H1 (cell line): ENCODE measurements around the gene RASL11B. TPM values are rescaled to one million over a fixed set of nuclear protein-coding genes. Genes with fewer than 3 reads are reported as not detected.

Source experiments
- CTCF ChIA-PET: fragments of 300-600 bp; sonication (Branson Sonifier 250); formaldehyde crosslinking; loops from one replicate; lab custom pipeline; 2021; ENCODE audit not compliant: partially characterized antibody; lab: Charles Lee
- POLR2A ChIA-PET: fragments of 300-600 bp; sonication (Branson Sonifier 250); formaldehyde crosslinking; loops from one replicate; lab custom pipeline; 2021; ENCODE audit warnings: inconsistent platforms; ENCODE audit not compliant: partially characterized antibody; lab: Charles Lee
- DNase-seq, 2 experiments: peaks; one replicate each; pipeline versions ENCODE4 v3.0.0 to v3.0.0-alpha.2; 2010 to 2022; ENCODE audit warnings: low spot score in 2 of 2, low read depth in 1 of 2, mixed read lengths in 1 of 2
- FAIRE-seq: peaks from 2 replicates; lab custom pipeline; 2011; peaks lifted over from hg19 to GRCh38; lab: Jason Lieb, UNC
- H2AFZ ChIP-seq: 2 replicates; pipeline ENCODE4 v1.8.1; 2012; ENCODE audit warnings: low read length, inconsistent platforms
- H2AK5ac ChIP-seq: 2 replicates; pipeline ENCODE4 v1.6.1; 2013; ENCODE audit warnings: low read depth, low read length
- H2BK120ac ChIP-seq: replicated peaks from 2 replicates; pipeline ENCODE3; 2013; ENCODE audit warnings: low read depth, low read length, inconsistent platforms
- H2BK12ac ChIP-seq: 2 replicates; pipeline ENCODE4 v1.6.1; 2013; ENCODE audit warnings: low read depth, low read length
- H2BK15ac ChIP-seq: 2 replicates; pipeline ENCODE4 v1.6.1; 2013; ENCODE audit warnings: low read length
- H2BK20ac ChIP-seq: 2 replicates; pipeline ENCODE4 v1.6.1; 2013; ENCODE audit warnings: low read length
- H2BK5ac ChIP-seq: 2 replicates; pipeline ENCODE4 v1.6.1; 2013; ENCODE audit warnings: low read depth, low read length
- H3K14ac ChIP-seq: 2 replicates; pipeline ENCODE4 v1.6.1; 2013; ENCODE audit warnings: inconsistent platforms; ENCODE audit not compliant: insufficient read length
- H3K18ac ChIP-seq: 2 replicates; pipeline ENCODE4 v1.6.1; 2013; ENCODE audit warnings: low read length; ENCODE audit errors: extremely low read depth
- H3K23ac ChIP-seq: 2 replicates; pipeline ENCODE4 v1.6.1; 2013; ENCODE audit warnings: inconsistent platforms; ENCODE audit not compliant: insufficient read length
- H3K23me2 ChIP-seq: 2 replicates; pipeline ENCODE4 v1.6.1; 2013; ENCODE audit warnings: low read depth, low read length
- H3K27ac ChIP-seq: 2 replicates; pipeline ENCODE4 v1.6.1; 2011; ENCODE audit warnings: low read depth, low read length, inconsistent platforms
- H3K27me3 ChIP-seq, 4 experiments: replicated peaks in 1 of 4; 1 replicate in 1 of 4; 2 replicates in 3 of 4; pipeline versions ENCODE4 v1.6.1 to v1.8.1; 2011 to 2013; ENCODE audit warnings: low read length in 3 of 4, mild to moderate bottlenecking in 3 of 4, inconsistent platforms in 2 of 4, mixed read lengths in 2 of 4, moderate library complexity in 1 of 4; ENCODE audit not compliant: control insufficient read depth in 3 of 4, insufficient read depth in 3 of 4; ENCODE audit errors: extremely low read depth in 1 of 4
- H3K36me3 ChIP-seq, 4 experiments: 2 replicates each; pipeline versions ENCODE4 v1.6.1 to v1.8.1; 2011 to 2013; ENCODE audit warnings: mild to moderate bottlenecking in 4 of 4, low read length in 3 of 4, moderate library complexity in 2 of 4, control low read depth in 1 of 4, inconsistent platforms in 1 of 4; ENCODE audit not compliant: insufficient read depth in 4 of 4, control insufficient read depth in 2 of 4
- H3K4ac ChIP-seq: replicated peaks from 2 replicates; pipeline ENCODE3; 2013; ENCODE audit warnings: low read length, low read depth, mixed read lengths, inconsistent platforms; ENCODE audit not compliant: insufficient read length
- H3K4me1 ChIP-seq, 4 experiments: replicated peaks in 1 of 4; 1 replicate in 1 of 4; 2 replicates in 3 of 4; pipeline versions ENCODE4 v1.6.1 to v1.8.1; 2011 to 2013; ENCODE audit warnings: low read length in 3 of 4, inconsistent platforms in 2 of 4, mixed read lengths in 1 of 4; ENCODE audit not compliant: insufficient read depth in 4 of 4, control insufficient read depth in 3 of 4
- H3K4me2 ChIP-seq, 2 experiments: 2 replicates each; pipeline versions ENCODE4 v1.6.1 to v1.8.1; 2011 to 2013; ENCODE audit warnings: low read depth in 2 of 2, low read length in 2 of 2, control low read depth in 1 of 2, inconsistent platforms in 1 of 2, mild to moderate bottlenecking in 1 of 2; ENCODE audit not compliant: insufficient read depth in 1 of 2
- H3K4me3 ChIP-seq, 4 experiments: fragments of 200-600, 300-600 bp in 1 of 4; sonication (generic), shearing (Covaris generic), sonication (Bioruptor Twin) in 1 of 4; 2 replicates each; pipeline versions ENCODE4 v1.5.1 to v1.8.1; 2011 to 2016; ENCODE audit warnings: low read length in 4 of 4, low read depth in 3 of 4, control low read depth in 2 of 4, inconsistent platforms in 2 of 4, mild to moderate bottlenecking in 2 of 4, mixed read lengths in 1 of 4, moderate library complexity in 1 of 4; ENCODE audit not compliant: insufficient read depth in 2 of 4; ENCODE audit errors: extremely low read depth in 1 of 4
- H3K56ac ChIP-seq: replicated peaks from 2 replicates; pipeline ENCODE3; 2013; ENCODE audit warnings: low read depth, mild to moderate bottlenecking, mixed read lengths, low read length, inconsistent platforms; ENCODE audit not compliant: insufficient read length
- H3K79me1 ChIP-seq: 2 replicates; pipeline ENCODE4 v1.6.1; 2013; ENCODE audit warnings: low read depth, low read length, control low read depth
- H3K79me2 ChIP-seq, 2 experiments: 2 replicates each; pipeline versions ENCODE4 v1.6.1 to v1.8.1; 2012 to 2013; ENCODE audit warnings: low read length in 2 of 2, mild to moderate bottlenecking in 2 of 2, inconsistent platforms in 1 of 2; ENCODE audit not compliant: insufficient read depth in 2 of 2, control insufficient read depth in 1 of 2
- H3K9ac ChIP-seq, 4 experiments: replicated peaks in 1 of 4; 1 replicate in 1 of 4; 2 replicates in 3 of 4; pipeline versions ENCODE4 v1.6.1 to v1.8.1; 2011 to 2013; ENCODE audit warnings: low read depth in 3 of 4, low read length in 3 of 4, control low read depth in 2 of 4, mild to moderate bottlenecking in 2 of 4, moderate library complexity in 2 of 4, inconsistent platforms in 1 of 4; ENCODE audit errors: extremely low read depth in 1 of 4
- H3K9me3 ChIP-seq, 2 experiments: 2 replicates each; pipeline versions ENCODE4 v1.6.1 to v1.8.1; 2012 to 2013; ENCODE audit warnings: mild to moderate bottlenecking in 2 of 2, moderate library complexity in 2 of 2, control low read depth in 1 of 2, inconsistent platforms in 1 of 2, low read depth in 1 of 2, low read length in 1 of 2, mixed read lengths in 1 of 2; ENCODE audit not compliant: insufficient read depth in 2 of 2
- H4K20me1 ChIP-seq, 2 experiments: replicated peaks in 1 of 2; 2 replicates each; pipeline versions ENCODE3 to v1.8.1; 2011 to 2013; ENCODE audit warnings: inconsistent platforms in 2 of 2, low read length in 2 of 2, mild to moderate bottlenecking in 1 of 2; ENCODE audit not compliant: insufficient read depth in 2 of 2, control insufficient read depth in 1 of 2
- H4K5ac ChIP-seq: 2 replicates; pipeline ENCODE4 v1.6.1; 2013; ENCODE audit warnings: low read length, low read depth, mixed read lengths, inconsistent platforms; ENCODE audit not compliant: insufficient read length
- H4K8ac ChIP-seq: 2 replicates; pipeline ENCODE4 v1.8.0; 2013; ENCODE audit warnings: mild to moderate bottlenecking, moderate library complexity, low read length, inconsistent platforms; ENCODE audit not compliant: insufficient read depth; ENCODE audit errors: extremely low read depth
- H4K91ac ChIP-seq: replicated peaks from 2 replicates; pipeline ENCODE3; 2013; ENCODE audit warnings: low read length, mixed read lengths, inconsistent platforms; ENCODE audit not compliant: insufficient read length
- BCL11A ChIP-seq, 2 experiments: IDR thresholded peaks; one replicate each; pipeline ENCODE4 v1.6.1; 2011; ENCODE audit warnings: low read depth in 2 of 2, low read length in 2 of 2, mild to moderate bottlenecking in 2 of 2
- CBX8 ChIP-seq: fragments of 300-800, 300-1000 bp; sonication (generic); IDR thresholded peaks from 2 replicates; pipeline ENCODE4 v1.7.1; 2016; ENCODE audit warnings: low read depth, low read length, borderline replicate concordance
- SIRT6 ChIP-seq: IDR thresholded peaks from one replicate; pipeline ENCODE4 v1.7.1; 2012; ENCODE audit warnings: low read length, inconsistent platforms
- polyA plus RNA-seq, 7 experiments: library from polyadenylated mRNA; depleted of rRNA in 3 of 7; stranded (reverse) in 5 of 7; unstranded in 2 of 7; fragments of >200 nt in 5 of 7; fragments of 200-250 nt in 2 of 7; gene quantifications; 1 replicate in 5 of 7; 2 replicates in 1 of 7; 4 replicates in 1 of 7; pipeline versions ENCODE4 v1.2.1 to v1.2.3, GENCODE V29; 2011 to 2013; ENCODE audit warnings: missing spikeins in 2 of 7, mixed read lengths in 2 of 7
- total RNA-seq: library from RNA; stranded (reverse); fragmentation: NEBNext Ultra II Directional; extraction: Animal tissue kit (Norgen Biotek cat#: 25700); gene quantifications from 2 replicates; pipeline ENCODE4 v1.2.1, GENCODE V29; 2021

RASL11B gene
- total and polyA plus RNA-seq, 2 of the 8 experiments (the other 6 are each of a cell fraction or from before 2014, with no cell fraction given) = 49.8 to 75.5 TPM

DNA sequence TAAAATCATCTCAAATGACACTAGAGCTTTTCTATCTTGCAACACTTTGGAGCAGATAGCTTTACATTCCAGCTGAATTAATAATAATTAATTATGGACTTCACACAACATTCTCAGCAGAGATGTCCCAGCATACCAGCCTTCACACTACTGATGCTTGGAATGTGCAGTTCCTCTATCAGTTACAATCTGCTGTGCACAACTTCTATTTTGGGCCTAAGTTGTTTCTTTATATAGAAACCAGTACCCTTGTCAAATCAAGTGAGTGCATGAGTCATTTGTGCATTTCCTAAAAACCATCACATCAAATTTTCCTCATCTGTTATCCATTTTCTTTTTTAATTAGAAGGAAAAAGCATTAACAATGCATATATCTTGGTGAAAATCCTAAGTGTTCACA lies 8.8 kb upstream of the RASL11B start:
- DNase-seq = no peak
- Histone ChIP-seq H3K4me1 (peaks cover 0 to 11% (median 3%) of the 10 kb centered on the region in 4 experiments; a peak in 3 of 7 replicates), H3K9ac (no peak overlapping the region), H3K18ac (no peak overlapping the region), H3K23ac (no peak overlapping the region), H3K36me3 (no peaks in the 10 kb centered on the region), H3K23me2 (no peaks in the 10 kb centered on the region; the same call in 1 of the 2 replicates), H4K5ac (no peak overlapping the region), H4K8ac (no peak overlapping the region), H2AK5ac (no peak overlapping the region), H3K27ac (no peak overlapping the region), H3K4me3 (no peak overlapping the region), H3K14ac (no peak overlapping the region), H2BK20ac (no peak overlapping the region), H3K79me1 (no peaks in the 10 kb centered on the region), H3K56ac (no peak overlapping the region), H3K4me2 (no peak overlapping the region), H3K27me3 (no peaks in the 10 kb centered on the region), H3K9me3 (peaks cover 10 to 13% of the 10 kb centered on the region in 2 experiments; a peak in 3 of 4 replicates), H2BK12ac (no peak overlapping the region), H2BK120ac (no peak overlapping the region), H2BK5ac (no peak overlapping the region), H2AFZ (no peak overlapping the region), H3K79me2 (no peaks in the 10 kb centered on the region), H4K91ac (no peak overlapping the region), H4K20me1 (no peaks in the 10 kb centered on the region), H3K4ac (no peak overlapping the region), H2BK15ac (no peak overlapping the region)
- no peak for FAIRE-seq
- no peak for TF ChIP-seq BCL11A (IDR thresholded peaks at IDR 0.05; ENCODE audit: low read depth in 2 of 2, low read length in 2 of 2)
- no peak for TF ChIP-seq SIRT6
- TF ChIP-seq CBX8 = no peak
- CTCF ChIA-PET = interaction anchor here (1.1 kb wide), 2 partner anchors 9 to 124 kb away, joined by 3 to 4 read pairs; no protein-coding TSS in a partner anchor
- POLR2A ChIA-PET = interaction anchor here (0.8 to 2.0 kb wide), 6 partner anchors 10 to 141 kb away, joined by 4 to 6 read pairs (median 6); partner anchors contain the start of genes ERVMER34-1 and RASL11B
